Stimulated activated naive CD4-positive, alpha-beta T cell treated with Interleukin-2 at 50 U/mL for 16 hours (primary cell): Measurements from ENCODE around the gene PIGU.
"Not testable (repeated sequence)": the region's sequence is repeated elsewhere in the genome, so short reads cannot be mapped to it uniquely, and the experiment has no call there.

Source experiments
- DNase-seq: peaks from one replicate; lab custom pipeline; 2025; lab: John Stamatoyannopoulos, UW

PIGU gene

DNA sequence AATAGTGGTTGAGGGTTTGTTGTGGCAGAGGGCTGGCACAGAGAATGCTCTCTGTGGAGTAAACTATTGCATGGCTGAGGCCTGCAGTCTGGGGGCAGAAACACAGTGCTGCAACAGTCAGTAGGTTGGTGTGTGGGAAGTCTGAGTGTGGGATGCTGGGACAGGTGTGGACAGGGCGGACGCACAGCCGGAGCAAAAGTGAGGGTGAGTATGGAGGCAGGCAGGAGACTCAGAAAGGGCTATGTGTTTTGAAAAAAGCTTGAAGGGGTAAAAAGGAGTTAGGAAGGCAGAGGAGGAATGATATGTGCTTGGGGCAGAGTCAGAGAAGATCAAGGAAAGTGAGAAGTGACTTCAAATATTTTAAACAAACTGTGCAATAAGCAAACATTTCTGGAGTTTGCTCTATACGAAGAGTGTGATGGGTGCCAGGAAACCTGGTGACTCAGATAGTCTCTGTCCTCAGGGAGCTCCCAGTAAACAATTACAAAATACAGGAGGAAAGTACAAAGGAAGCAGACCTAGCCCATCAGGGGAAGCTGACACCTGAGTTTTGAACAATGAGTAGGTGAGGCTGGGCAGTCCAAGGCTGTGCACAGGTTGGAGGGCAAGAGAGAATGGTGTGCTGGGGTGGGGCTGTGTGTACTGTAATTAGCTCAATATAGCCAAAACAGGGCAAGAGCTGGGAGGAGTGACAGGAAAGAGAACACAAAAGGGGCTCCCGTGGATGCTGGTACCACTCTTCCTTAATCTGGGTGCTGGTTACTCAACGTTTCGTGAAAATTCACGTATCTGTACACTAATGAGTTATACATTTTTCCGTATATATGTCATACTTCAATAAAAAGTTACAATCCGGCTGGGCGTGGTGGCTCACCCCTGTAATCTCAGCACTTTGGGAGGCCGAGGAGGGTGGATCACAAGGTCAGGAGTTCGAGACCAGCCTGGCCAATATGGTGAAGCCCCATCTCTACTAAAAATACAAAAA is 55.2 kb downstream of the PIGU start:
- DNase-seq: no peak

DNA sequence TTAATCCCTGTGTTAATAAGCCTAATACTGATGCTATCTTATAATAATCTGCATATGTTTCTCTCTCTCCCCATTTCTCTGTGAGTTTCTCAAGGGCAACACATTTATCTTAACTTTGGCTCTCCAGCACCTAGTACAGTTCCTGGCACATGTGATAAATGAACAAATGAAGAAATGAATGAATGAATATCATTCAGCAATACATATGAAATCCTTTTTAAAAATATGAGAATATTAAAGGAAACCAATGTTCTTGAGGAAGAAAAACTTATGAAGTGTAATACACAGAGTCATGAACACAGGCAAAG is 55.9 kb downstream of the PIGU start:
- DNase-seq: no peak

DNA sequence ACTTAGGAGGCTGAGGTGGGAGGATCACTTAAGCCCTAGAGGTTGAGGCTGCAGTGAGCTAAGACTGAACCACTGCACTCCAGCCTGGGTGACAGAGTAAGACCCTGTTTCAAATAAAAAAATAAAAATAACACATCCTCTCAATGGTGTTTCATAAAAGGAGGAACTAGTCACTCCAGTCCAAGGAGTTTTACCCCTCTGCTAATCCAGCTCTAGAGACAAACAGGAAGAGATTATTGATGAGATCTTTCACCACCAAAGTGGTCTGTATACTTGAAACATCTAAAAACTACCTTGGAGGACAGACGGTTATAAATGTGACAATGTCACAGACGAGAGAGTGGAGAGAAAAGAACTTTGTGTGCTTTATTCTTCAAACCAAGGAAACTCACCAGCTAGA is 58.2 kb downstream of the PIGU start:
- DNase-seq: no peak

DNA sequence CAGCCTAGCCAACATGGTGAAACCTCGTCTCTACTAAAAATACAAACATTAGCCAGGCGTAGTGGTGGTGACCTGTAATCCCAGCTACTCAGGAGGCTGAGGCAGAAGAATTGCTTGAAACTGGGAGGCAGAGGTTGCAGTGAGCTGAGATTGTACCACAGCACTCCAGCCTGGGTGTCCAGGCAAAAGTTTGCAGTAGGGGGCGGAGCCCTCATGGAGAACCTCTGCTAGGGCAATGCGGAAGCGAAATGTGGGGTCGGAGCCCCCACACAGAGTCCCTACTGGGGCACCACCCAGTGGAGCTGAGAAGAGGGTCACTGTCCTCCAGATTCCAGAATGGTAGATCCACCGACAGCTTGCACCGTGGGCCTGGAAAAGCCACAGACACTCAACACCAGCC is 60.0 kb downstream of the PIGU start:
- not testable (repeated sequence) for DNase-seq

DNA sequence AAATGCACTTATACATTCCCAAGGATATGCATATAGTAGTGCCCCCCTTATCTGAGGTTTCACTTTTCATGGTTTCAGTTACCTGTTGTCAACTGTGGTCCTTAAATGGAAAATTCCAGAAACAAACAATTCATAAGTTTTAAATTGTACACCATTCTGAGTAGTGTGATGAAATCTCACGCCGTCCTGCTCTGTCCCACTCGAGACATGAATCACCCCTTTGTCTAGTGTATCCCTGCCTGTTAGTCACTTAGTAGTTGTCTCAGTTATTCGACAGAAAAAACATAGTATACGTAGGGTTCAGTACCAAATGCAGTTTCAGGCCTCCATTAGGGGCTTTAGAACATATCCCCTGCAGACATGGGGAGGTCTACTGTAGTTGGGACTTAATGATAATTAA is 61.4 kb downstream of the PIGU start:
- no peak for DNase-seq

DNA sequence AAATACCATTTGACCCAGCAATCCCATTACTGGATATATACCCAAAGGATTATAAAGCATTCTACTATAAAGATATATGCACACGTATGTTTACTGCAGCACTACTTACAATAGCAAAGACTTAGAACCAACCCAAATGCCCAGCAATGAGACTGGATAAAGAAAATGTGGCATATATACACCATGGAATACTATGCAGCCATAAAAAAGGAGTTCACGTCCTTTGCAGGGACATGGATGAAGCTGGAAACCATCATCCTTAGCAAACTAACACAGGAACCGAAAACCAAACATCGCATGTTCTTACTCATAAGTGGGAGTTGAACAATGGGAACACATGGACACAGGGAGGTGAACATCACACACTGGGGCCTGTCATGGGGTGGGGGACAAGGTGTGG is 64.9 kb downstream of the PIGU start:
- not testable (repeated sequence) for DNase-seq

DNA sequence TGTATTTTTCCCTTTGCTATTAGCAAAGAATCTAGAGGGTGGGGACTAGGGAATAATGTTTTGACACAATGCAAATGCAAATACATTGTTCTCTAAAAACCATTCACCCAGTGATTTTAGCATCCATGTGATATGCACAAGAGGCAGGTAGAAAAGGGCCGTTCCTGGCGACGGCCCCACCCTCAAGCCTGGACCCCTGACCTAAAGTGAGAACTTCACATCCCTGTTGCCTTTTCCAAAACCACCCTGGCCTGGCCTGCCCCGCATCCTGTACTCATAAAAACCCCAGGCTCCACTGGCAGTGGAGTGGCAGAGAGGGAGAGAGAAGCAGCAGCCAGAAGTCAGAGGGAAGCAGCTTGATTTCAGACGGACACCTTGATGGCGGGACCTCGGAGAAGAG is 69.8 kb downstream of the PIGU start:
- no peak for DNase-seq

DNA sequence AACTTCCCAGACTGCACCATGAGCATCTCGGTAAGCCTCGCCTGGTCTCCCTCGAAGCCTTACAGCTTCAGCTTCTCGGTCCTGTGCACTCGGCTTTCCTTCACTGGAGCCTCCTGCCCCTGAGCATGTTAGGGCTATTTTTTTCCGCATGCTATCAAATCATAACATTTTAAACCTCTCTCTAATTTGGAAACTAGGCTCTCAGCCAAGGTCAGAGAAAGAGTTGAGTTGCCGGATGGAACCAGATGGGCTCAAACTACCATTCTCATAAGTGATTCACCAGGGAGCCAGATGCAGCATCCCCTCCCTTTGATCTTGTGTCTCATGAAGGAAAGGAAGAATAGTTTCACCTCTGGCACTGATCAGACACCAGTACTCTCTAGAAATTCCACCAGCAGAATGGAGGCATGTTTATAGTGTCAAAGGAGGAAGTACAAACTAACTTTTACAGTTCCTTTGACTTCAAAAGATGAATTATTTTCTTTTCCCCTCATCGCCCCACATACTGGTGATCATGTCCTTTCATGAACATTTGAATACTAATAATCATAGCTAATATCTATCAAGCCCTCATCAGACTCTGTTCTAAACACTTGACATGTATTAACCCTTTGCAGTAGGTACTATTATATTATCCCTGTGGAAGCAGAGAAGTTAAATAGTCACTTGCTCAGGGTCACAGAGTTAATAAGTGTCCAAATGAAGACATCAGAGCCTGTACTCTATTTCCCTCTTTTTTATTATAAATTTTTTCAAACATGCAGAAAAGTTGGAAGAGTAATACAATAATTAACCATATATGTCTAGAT is 71.7 kb downstream of the PIGU start:
- DNase-seq: no peak

DNA sequence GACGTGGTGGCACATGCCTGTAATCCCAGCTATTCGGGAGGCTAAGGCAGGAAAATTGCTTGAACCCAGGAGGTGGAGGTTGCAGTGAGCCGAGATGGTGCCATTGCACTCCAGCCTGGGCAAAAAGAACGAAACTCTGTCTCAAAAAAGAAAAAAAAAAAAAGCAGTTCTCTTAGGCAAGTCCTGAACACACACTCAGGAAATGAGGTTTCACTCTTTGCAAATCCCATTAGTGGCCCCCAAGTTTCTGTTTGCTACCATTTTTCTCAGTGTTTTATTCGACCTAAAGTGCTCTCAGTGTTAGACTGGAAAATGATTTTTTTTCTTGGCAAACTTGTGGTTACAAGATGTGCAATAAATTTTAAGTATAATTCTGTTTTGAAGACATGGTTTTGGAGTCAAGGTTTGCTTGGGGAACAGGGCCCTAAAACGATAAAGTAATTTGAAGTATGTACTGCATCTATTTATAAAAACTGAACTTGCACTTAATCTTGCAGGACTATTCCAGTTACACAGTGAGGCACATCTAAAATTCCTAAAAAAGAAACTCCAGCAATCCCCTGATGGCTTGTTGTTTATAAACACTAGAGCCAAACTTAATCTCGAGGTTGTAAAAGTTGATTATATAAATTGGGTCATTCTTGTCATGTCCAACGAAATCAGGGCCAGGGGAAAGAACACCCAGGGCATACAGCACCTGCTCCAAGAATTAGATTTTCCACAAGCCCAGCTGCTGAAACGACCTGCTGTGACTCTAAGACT is 75.8 kb downstream of the PIGU start:
- no peak for DNase-seq

DNA sequence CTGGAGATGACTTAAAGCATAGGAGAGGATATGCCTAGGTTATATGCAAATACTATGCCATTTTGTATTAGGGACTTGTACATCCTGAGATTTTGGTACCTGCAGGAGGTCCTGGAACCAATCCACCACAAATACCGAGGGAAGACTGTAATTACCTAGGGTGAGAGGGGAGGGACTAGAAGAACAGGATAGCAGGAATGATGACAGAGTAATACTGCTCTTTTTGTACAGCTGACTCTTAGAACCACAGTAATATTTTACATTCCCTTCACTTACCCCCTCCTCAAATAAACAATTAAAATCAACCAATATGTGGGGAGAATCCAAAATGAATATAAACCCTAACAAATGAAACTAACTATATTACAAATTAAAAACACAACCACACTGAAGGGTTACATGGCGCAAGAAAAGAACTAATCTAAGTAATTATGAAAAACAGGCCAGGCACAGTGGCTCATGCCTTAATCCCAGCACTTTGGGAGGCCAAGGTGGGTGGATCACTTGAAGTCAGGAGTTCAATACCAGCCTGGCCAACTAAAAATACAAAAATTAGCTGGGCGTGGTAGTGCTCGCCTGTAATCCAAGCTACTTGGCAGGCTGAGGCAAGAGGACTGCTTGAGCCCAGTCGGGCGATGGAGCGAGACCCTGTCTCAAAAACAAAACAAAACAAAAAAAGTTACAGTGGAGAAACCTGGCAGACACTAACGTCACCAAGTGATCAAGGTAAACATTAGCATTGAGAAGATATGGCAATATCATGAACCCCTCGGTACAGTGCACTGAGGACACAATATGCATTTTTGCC is 81.3 kb downstream of the PIGU start:
- no peak for DNase-seq

DNA sequence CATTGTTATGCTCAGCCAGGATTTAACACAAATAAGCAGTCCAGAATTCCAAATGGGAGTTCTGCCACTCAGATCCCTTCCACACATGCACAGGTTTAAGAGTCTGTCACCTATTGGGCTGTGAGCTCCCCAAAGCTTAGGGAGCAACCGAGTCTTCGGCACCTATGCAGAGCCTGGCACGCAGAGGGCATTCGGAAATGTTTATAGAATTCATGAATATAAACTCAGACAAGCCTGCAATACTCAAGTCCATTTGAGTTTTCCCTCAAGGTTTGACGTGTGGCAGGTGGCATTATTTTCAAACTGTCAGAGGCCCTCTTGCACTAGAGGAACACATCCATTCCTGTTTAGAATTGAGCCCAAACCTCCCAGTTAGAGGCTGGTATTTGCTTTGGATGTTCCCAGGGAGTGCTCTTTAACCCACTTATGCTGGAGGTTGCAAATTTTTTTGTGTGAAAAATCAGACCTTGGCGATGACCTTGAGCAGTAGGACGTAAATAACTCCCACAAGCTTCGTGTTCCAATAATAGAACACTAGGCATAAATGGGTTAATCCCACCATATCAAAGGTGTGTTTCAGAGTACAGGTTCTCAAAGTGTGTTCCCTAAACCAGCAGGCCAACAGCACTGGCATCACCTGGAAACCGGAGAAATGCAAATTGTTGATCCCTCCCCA is 90.3 kb downstream of the PIGU start:
- no peak for DNase-seq

DNA sequence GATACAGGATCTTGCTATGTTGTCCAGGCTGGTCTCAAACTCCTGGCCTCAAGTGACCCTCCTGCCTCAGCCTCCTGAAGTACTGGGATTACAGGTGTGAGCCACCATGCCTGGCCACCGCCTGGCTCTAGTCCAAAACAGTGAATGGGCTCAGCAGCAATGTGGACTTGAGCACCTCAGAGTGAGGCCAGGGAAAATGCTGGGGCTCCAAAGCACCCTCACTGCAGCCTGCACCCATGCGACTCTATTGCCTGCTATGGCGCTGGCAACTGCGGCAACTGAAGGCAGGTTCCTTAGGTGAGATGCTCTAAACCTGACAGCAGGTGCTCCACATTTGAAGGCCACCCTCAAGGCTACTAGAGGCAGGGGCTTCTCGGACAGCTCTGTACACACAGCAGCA is 91.9 kb downstream of the PIGU start:
- DNase-seq: no peak

DNA sequence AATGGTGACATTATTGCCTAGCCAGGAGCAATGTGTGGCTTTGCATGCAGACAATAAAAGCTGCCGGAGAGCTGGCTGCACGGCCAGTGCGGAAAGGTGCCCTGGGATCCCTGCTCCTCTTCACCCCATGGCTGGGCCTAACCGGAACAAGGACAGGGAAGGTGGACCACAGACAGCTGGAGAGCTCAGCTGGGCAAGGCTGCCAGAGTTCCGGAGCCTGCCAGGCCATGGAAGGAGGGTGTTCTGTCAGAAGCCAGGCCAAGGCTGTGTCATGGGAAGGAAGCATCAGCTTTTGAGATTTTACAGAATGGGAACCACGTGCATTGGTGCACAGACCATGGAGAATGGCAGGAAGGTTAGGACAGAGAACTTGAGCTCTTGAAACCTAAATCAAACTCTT is 93.3 kb downstream of the PIGU start:
- no peak for DNase-seq

DNA sequence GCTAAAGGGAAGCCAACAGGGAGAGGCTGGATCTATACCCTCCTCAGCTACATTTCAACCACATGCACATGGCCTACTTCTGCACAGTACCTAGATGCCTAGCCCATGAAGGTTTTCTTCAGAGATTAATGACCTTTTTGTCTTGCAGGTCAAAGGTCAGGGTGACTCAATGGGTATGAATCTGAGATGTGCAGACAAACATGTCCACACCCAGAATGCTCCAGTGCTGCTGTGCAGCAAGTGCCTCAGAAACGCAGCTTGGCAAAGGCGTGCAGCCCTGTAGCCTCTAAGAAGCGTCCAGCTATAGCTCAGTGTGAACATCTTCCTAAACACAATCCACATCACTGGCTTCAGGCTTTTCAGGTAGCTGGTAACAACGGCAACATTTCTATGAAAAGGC is 94.0 kb downstream of the PIGU start:
- DNase-seq: no peak

DNA sequence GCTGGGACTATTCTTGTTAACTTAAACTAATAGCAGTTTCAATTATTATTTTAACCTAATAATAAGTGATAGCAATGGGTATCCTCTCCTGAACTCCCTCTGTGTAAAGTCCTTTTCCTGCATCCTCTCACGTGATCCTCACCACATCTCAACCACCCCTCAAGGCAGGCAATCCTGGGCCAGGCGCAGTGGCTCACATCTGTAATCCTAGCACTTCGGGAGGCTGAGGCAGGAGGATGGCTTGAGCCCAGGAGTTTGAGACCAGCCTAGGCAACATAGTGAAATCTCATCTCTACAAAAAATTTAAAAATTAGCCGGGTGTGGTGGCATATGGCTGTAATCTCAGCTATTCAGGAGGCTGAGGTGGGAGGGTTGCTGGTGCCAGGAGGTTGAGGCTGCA is 94.7 kb downstream of the PIGU start:
- DNase-seq: no peak

DNA sequence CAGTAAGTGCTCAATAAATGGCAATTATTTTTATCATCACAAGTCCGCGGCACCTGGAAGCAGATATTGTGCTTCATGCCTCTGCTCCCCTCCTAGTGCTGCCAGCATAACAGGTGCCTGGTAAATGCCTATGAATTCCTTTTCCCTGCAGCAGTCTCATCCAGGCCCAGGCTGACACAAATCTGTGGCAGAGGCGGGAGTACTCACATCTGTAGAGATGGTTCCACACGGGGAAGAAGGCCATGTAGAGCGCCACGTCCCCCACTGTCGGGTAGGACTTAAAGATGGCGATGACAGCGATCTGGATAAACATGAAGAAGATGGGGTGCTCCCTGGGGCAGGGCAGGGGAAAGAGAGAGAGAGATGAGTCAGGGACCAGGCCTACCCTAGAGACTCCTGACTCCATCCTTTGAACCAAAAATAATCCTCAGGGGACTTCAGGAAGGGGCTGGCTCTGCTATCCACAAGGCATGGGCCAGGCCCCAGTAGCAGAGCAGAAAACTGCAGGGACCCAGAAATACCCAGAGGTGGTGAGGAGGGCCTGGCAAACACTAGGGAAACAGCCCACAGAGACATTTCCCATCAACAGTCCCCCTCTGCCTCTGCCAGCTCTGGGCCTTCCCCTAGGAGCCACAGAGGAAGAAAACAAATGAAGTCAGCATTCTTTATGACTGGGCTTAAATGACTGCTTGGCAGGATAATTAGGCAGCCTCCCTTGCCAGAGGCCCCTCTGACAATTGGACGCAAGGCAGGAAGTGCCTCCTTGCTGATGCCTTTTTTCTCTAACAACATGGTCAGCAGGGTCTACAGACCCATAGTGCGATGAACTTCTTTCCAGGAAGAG is 95.3 kb downstream of the PIGU start:
- DNase-seq: no peak

DNA sequence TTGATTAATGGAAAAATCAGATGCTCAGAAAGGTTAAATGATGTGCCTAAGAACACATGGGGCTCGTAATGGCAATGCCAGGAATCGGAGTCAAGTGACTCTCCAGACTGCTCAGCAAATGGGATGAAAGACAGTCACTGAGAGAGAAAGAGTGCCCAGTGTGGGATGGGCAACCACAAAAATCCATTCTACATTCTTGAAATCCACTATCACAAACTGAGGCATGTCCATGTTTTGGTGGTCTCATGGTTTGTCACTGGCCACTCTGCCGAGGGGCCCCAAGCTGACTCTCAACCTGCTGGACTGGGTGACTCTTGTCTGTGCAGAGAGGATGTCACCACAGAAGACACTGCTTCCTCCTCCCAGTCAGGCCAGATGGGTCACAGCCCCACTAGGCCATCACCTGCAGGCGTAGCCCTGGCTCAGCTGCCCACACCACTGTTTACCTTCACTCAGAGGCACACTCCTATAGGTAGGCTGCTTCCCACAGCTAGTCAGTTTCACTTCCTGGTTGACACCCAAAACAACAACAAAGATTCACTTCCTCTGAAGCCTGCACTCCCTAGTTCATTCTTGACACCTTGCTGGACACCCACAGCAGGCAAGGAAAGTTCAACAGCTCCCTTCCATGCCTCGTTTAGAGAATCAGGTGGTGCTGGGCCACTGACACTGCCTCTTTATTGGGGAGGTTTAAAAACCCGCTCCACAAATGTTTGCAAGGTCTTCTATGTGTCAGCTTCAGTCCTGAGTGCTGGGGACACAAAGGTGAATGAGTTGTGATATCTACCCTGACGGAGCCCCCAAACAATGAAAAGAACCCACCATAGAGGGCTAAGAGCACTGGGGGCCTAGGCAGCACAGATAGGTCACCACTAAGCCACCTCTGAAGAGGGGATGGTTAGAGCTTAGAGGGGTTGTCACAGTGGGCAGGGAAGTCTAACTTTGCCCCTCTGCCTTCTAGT is 96.6 kb downstream of the PIGU start:
- no peak for DNase-seq

DNA sequence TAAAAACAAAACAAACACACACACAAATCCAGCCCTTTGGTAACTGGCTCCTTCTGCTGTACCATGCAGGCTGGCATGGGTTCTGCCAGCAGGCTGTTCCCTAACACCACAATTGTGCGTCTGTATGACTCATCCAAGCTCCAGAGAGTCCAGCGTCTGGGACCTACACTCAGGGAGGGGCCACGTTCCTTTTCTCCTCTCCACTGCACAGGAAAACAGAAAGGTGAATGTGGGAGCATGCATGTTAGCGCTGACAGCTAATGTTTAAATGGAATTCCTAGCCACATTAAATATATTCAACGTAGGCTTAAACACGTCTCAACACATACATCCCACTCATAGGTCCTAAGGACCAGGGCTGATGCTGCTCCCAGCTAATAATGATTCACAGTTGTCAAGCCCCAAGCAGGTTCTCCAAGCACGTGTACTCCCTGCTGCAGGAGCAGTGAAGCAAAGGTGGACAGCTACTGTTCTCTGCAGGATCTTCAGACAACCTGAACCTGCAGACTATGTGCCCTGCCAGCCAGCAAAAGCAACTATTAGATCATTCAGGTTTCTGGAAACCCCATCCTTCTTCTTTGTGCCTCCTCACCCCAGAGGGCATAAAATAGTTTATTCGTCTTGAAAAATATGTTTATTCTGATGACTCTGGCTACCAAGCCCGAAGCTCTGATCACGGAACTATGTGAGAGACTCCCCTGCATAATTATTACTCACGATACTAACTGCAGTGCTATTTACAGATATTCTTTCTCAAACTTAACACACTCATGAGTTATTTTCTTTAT is 97.5 kb downstream of the PIGU start:
- DNase-seq: no peak
